K562 (cell line): ENCODE data around the gene ZNF615. TPM values are rescaled to one million over a fixed set of nuclear protein-coding genes. Genes with fewer than 3 reads are reported as not detected.
"Not testable (repeated sequence)": the region's sequence is repeated elsewhere in the genome, so short reads cannot be mapped to it uniquely, and the experiment has no call there.

ENCODE experiments used
- ATAC-seq: fragments of 200-7000 bp; cut with Tn5 transposase; 3 replicates; pipeline ENCODE4 v1.9.1; 2020; ENCODE audit warnings: moderate library complexity
- BruUV-seq: library from RNA; stranded (reverse); fragments of 400-500 nt; replicated peaks from 2 replicates; lab custom pipeline; 2021; lab: Mats Ljungman, UMichigan
- CTCF ChIA-PET: fragments of 300-600 bp; formaldehyde crosslinking; extraction: SDS; loops from one replicate; lab custom pipeline; 2021; ENCODE audit warnings: low intra/inter-chr PET ratio; lab: Yijun Ruan, JAX
- POLR2A ChIA-PET: fragments of 300-600, 350-650 bp; sonication (Branson Sonifier 250); formaldehyde crosslinking; extraction: SDS; loops from one replicate; lab custom pipeline; 2021; ENCODE audit warnings: antibody characterized with exemption, inconsistent platforms; lab: Yijun Ruan, JAX
- DNase-seq, 4 experiments: peaks; one replicate each; pipeline versions ENCODE4 v3.0.0 to v3.0.0-alpha.2; 2011 to 2018; ENCODE audit warnings: low spot score in 3 of 4, mixed read lengths in 3 of 4; ENCODE audit errors: extremely low read depth in 1 of 4
- FAIRE-seq: peaks from 2 replicates; lab custom pipeline; 2011; peaks lifted over from hg19 to GRCh38; lab: Jason Lieb, UNC
- H2AFZ ChIP-seq: 2 replicates; pipeline ENCODE4 v1.6.0; 2011; ENCODE audit warnings: low read depth, low read length, control low read depth, inconsistent platforms
- H3K27ac ChIP-seq: fragments of 200-600 bp; 3 replicates; pipeline ENCODE4 v1.8.0; 2011; ENCODE audit warnings: low read depth, mild to moderate bottlenecking, control low read depth, inconsistent platforms, low read length, moderate library complexity, mixed read lengths; ENCODE audit errors: extremely low read depth
- H3K27me3 ChIP-seq, 2 experiments: fragments of 300-600 bp in 1 of 2; 2 replicates in 1 of 2; 3 replicates in 1 of 2; pipeline versions ENCODE4 v1.6.0 to v1.8.0; 2011; ENCODE audit warnings: inconsistent platforms in 2 of 2, low read length in 2 of 2, mild to moderate bottlenecking in 1 of 2, mixed read lengths in 1 of 2, moderate library complexity in 1 of 2; ENCODE audit not compliant: control insufficient read depth in 2 of 2, insufficient read depth in 2 of 2
- H3K36me3 ChIP-seq: fragments of 300-600 bp; 3 replicates; pipeline ENCODE4 v1.8.0; 2011; ENCODE audit warnings: mild to moderate bottlenecking, low read length, inconsistent platforms; ENCODE audit not compliant: control insufficient read depth, insufficient read depth
- H3K4me1 ChIP-seq, 2 experiments: fragments of 200-600 bp in 1 of 2; replicated peaks in 1 of 2; 2 replicates in 1 of 2; 3 replicates in 1 of 2; pipeline versions ENCODE4 v1.5.1 to v1.8.0; 2011; ENCODE audit warnings: inconsistent platforms in 2 of 2, low read length in 2 of 2, mild to moderate bottlenecking in 1 of 2, mixed read lengths in 1 of 2, moderate library complexity in 1 of 2; ENCODE audit not compliant: control insufficient read depth in 2 of 2, insufficient read depth in 2 of 2
- H3K4me2 ChIP-seq: 2 replicates; pipeline ENCODE4 v1.6.1; 2011; ENCODE audit warnings: low read length, control low read depth, inconsistent platforms, mixed read lengths; ENCODE audit not compliant: insufficient read depth
- H3K4me3 ChIP-seq: fragments of 200-600 bp; sonication (generic), shearing (Covaris generic); 2 replicates; pipeline ENCODE4 v1.5.1; 2016; ENCODE audit warnings: control low read depth, inconsistent platforms
- H3K79me2 ChIP-seq: fragments of 200-600 bp; 3 replicates; pipeline ENCODE4 v1.8.0; 2011; ENCODE audit warnings: low read length, inconsistent platforms; ENCODE audit not compliant: control insufficient read depth, insufficient read depth
- H3K9ac ChIP-seq, 2 experiments: 2 replicates each; pipeline versions ENCODE4 v1.6.0 to v1.6.1; 2011; ENCODE audit warnings: low read depth in 2 of 2, low read length in 2 of 2, control low read depth in 1 of 2, inconsistent platforms in 1 of 2, mild to moderate bottlenecking in 1 of 2, mixed read lengths in 1 of 2; ENCODE audit not compliant: insufficient read depth in 1 of 2
- H3K9me1 ChIP-seq: one replicate; pipeline ENCODE4 v1.6.0; 2011; ENCODE audit warnings: inconsistent platforms, mild to moderate bottlenecking, low read length, moderate library complexity; ENCODE audit not compliant: control insufficient read depth, insufficient read depth
- H3K9me3 ChIP-seq: replicated peaks from 2 replicates; pipeline ENCODE4 v1.5.1; 2011; ENCODE audit warnings: low read depth, low read length, inconsistent platforms; ENCODE audit not compliant: control insufficient read depth, insufficient read depth
- H4K20me1 ChIP-seq: replicated peaks from 2 replicates; pipeline ENCODE4 v1.6.1; 2011; ENCODE audit warnings: low read length, inconsistent platforms, mixed read lengths; ENCODE audit not compliant: control insufficient read depth, insufficient read depth
- DIDO1 ChIP-seq: fragments of 450-650 bp; IDR thresholded peaks from 2 replicates; pipeline ENCODE4 v1.6.1; 2016; ENCODE audit warnings: low read depth, missing biosample characterization, missing genetic modification characterization
- HDGF ChIP-seq: fragments of 450-650 bp; IDR thresholded peaks from 2 replicates; pipeline ENCODE4 v1.6.1; 2016
- HSF4 ChIP-seq: fragments of 250-450 bp; sonication (Bioruptor Pico); IDR thresholded peaks from 2 replicates; pipeline ENCODE4 v2.1.2; 2022; ENCODE audit warnings: mild to moderate bottlenecking, moderate library complexity, borderline replicate concordance
- MCM2 ChIP-seq: fragments of 450-650 bp; IDR thresholded peaks from 2 replicates; pipeline ENCODE4 v1.6.1; 2017; ENCODE audit warnings: low read depth, mild to moderate bottlenecking
- POU5F1 ChIP-seq: fragments of 150-350 bp; IDR thresholded peaks from 2 replicates; pipeline ENCODE4 v1.6.1; 2014; ENCODE audit warnings: borderline replicate concordance, low read length, low read depth, mild to moderate bottlenecking; ENCODE audit not compliant: partially characterized antibody
- SPI1 ChIP-seq: IDR thresholded peaks from 2 replicates; pipeline ENCODE4 v1.6.1; 2011; ENCODE audit warnings: low read depth, low read length, control low read depth, borderline replicate concordance
- ZNF134 ChIP-seq: fragments of 250-450 bp; sonication (Bioruptor Pico); conservative IDR thresholded peaks from 2 replicates; pipeline ENCODE4 v1.4.0; 2020
- WGBS: fragments of 100-300 bp; shearing (Covaris generic); methylation state at CpG from one replicate; pipeline ENCODE4 v1.1.6; 2016; ENCODE audit warnings: low coverage, mixed read lengths; ENCODE audit not compliant: insufficient coverage; ENCODE audit errors: missing lambda C conversion rate; 5-methylcytosine and 5-hydroxymethylcytosine counted together
- in situ Hi-C: fragments of 300-500 bp; cut with MboI; formaldehyde crosslinking; loops from 4 replicates; pipeline ENCODE4 v1.15.0; 2018; ENCODE audit warnings: inconsistent platforms, mixed read lengths
- intact Hi-C: fragments of 100-400 bp; cut with micrococcal nuclease; formaldehyde crosslinking; loops from 2 replicates; pipeline ENCODE4 v1.14.2; 2022
- polyA plus RNA-seq, 8 experiments: library from polyadenylated mRNA; depleted of rRNA in 4 of 8; stranded (reverse) in 5 of 8; unstranded in 3 of 8; fragments of >200 nt; fragmentation: Nextera tagmentation in 2 of 8; fragmentation: Illumina TruSeq in 1 of 8; extraction: Ambion mirVana in 2 of 8; extraction: Trizol in 1 of 8; gene quantifications; 2 replicates each; pipeline versions ENCODE4 v1.2.1 to v1.2.3, GENCODE V29; 2011 to 2014; ENCODE audit warnings: inconsistent platforms in 1 of 8, missing spikeins in 1 of 8
- total RNA-seq, 7 experiments: library from RNA; depleted of rRNA in 6 of 7; stranded (reverse); fragments of >200 nt in 6 of 7; fragmentation: Illumina TruSeq in 2 of 7; extraction: Trizol in 2 of 7; gene quantifications; 2 replicates each; pipeline versions ENCODE4 v1.2.1 to v1.2.3, GENCODE V29; 2011 to 2021; ENCODE audit warnings: low replicate concordance in 1 of 7

ZNF615 gene
- total and polyA plus RNA-seq, 9 of the 15 experiments (the other 6 are each of a cell fraction or from before 2014, with no cell fraction given), result 1.2 to 4.4 (median 2.7) TPM

DNA sequence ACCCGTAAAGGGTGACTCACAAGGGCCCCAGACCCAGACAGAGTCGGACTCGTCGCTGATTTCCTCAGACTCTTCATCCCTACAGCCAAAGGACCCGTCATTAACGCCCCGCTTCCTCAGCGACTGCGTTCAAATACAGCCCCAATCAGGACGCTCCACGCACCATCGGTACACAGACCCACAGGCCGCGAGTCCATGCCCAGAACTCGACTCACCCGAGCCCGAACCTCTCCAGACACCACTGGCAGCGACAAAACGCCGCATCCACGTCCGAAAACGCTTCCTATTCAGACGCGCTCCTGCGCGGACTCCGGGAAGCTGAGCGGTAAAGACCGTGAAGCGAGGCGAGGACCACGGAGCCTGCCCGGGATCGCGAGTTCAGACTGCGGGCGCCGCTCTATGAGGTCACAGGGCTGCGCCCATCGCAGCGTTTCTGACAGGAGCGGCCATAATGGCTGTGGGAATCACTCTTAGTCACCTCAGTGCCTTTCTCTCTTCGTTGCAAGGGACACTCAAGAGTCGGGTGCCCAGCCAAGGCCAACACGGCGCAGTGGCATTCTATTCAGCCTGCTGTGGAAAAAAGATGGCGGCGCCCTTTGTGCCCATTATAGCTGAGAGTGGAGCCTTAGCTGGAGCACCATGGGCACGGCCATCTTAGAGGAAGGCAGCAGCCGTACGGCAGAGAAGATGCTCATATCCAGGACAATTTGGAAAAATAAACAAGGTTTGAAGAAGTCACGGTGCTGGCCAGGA lies 20.2 kb upstream of the ZNF615 start, which contains the start of gene ZNF614 (continued):
- TF ChIP-seq POU5F1, result no peak
- peak; percentile 60 for TF ChIP-seq ZNF134 (CRISPR knock-in tag)
- TF ChIP-seq DIDO1, result peak; percentile 95
- no peak for TF ChIP-seq MCM2
- TF ChIP-seq HDGF, result no peak
- no peak for TF ChIP-seq HSF4 (CRISPR knock-in tag)

DNA sequence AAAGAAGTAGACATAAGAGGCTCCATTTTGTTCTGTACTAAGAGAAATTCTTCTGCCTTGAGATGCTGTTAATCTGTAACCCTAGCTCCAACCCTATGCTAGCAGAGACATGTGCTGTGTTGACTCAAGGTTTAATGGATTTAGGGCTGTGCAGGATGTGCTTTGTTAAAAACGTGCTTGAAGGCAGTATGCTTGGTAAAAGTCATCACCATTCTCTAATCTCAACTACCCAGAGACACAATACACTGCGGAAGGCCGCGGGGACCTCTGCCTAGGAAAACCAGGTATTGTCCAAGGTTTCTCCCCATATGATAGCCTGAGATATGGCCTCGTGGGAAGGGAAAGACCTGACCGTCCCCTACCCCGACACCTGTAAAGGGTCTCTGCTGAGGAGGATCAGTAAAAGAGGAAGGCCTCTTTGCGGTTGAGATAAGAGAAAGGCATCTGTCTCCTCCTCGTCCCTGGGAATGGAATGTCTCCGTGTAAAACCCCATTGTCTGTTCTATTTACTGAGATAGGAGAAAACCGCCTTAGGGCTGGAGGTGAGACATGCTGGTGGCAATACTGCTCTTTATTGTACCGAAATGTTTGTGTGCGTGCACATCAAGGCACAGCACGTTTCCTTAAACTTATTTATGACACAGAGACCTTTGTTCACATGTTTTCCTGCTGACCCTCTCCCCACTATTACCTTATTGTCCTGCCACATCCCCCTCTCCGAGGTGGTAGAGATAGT lies 18.4 kb upstream of the ZNF615 start:
- H3K9me3 ChIP-seq, result peaks cover 12% of the 10 kb centered on the region
- H3K9me1 ChIP-seq, intact Hi-C loops, H3K9ac ChIP-seq, H3K4me3 ChIP-seq, FAIRE-seq, H3K4me2 ChIP-seq, CTCF ChIA-PET, H3K4me1 ChIP-seq, POLR2A ChIA-PET, ATAC-seq, DNase-seq, H3K27me3 ChIP-seq, BruUV-seq, H3K27ac ChIP-seq, H4K20me1 ChIP-seq, H2AFZ ChIP-seq, in situ Hi-C loops: not testable (repeated sequence)
- 87% methylated on average over 13 of the region's 15 CpGs for WGBS
- peaks cover 40% of the 10 kb centered on the region for H3K36me3 ChIP-seq
- peaks cover 26% of the 10 kb centered on the region for H3K79me2 ChIP-seq
- peak; percentile 27; the same call in 1 of the 2 replicates for TF ChIP-seq SPI1

DNA sequence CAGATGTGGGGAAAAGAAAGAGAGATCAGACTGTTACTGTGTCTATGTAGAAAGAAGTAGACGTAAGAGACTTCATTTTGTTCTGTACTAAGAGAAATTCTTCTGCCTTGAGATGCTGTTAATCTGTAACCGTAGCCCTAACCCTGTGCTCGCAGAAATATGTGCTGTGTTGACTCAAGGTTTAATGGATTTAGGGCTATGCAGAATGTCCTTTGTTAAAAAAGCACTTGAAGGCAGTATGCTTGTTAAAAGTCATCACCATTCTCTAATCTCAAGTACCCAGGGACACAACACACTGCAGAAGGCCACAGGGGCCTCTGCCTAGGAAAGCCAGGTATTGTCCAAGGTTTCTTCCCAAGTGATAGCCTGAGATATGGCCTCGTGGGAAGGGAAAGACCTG lies 16.5 kb upstream of the ZNF615 start:
- Histone ChIP-seq H3K36me3 (peaks cover 59% of the 10 kb centered on the region), H3K9me3 (peaks cover 13% of the 10 kb centered on the region), H3K79me2 (peaks cover 30% of the 10 kb centered on the region)
- H3K4me3 ChIP-seq, DNase-seq, H2AFZ ChIP-seq, H3K9ac ChIP-seq, H3K9me1 ChIP-seq, H4K20me1 ChIP-seq, H3K27me3 ChIP-seq, intact Hi-C loops, POLR2A ChIA-PET, CTCF ChIA-PET, FAIRE-seq, BruUV-seq, H3K4me1 ChIP-seq, H3K4me2 ChIP-seq, ATAC-seq, H3K27ac ChIP-seq, in situ Hi-C loops: not testable (repeated sequence)
- WGBS, result 93% methylated on average over 3 of the region's 4 CpGs
